OCI-M1 (cell line): ENCODE results near the gene POLRMT.
"Not testable (repeated sequence)": the region's sequence is repeated elsewhere in the genome, so short reads cannot be mapped to it uniquely, and the experiment has no call there.

Source experiments
- DNase-seq: peaks from one replicate; lab custom pipeline; 2025; lab: John Stamatoyannopoulos, UW

The POLRMT gene

GRCh38 chr19:633068-633785 is at the start of gene POLRMT:
Gene POLRMT (minus strand): TSS chr19:633537. CDS start chr19:633512, 25 bp downstream.
- peak; percentile 95 for DNase-seq

- no peak for DNase-seq
Observed at GRCh38 chr19:682678-683320, 49.5 kb upstream of the POLRMT start.

GRCh38 chr19:681029-682019 is 48.0 kb upstream of the POLRMT start:
- no peak for DNase-seq

GRCh38 chr19:680287-681028 is 47.1 kb upstream of the POLRMT start:
- DNase-seq: peak; percentile 97

- DNase-seq: peak; percentile 32
Observed at GRCh38 chr19:679418-680286, 46.3 kb upstream of the POLRMT start.

- no peak for DNase-seq
Observed at GRCh38 chr19:678791-679388, 45.6 kb upstream of the POLRMT start.

GRCh38 chr19:677601-678436 is 44.5 kb upstream of the POLRMT start:
- DNase-seq: no peak

- no peak for DNase-seq
Observed at GRCh38 chr19:677201-677600, 43.9 kb upstream of the POLRMT start.

GRCh38 chr19:676339-677105 is 43.2 kb upstream of the POLRMT start, which contains the start of gene FSTL3:
Gene FSTL3 (plus strand): TSS chr19:676392. CDS start chr19:676424, 32 bp downstream.
- DNase-seq: no peak

- DNase-seq: no peak
Observed at GRCh38 chr19:676007-676338, 42.6 kb upstream of the POLRMT start.

- no peak for DNase-seq
Observed at GRCh38 chr19:674282-675151, 41.2 kb upstream of the POLRMT start.

GRCh38 chr19:670609-671075 is 37.3 kb upstream of the POLRMT start:
- DNase-seq: no peak

GRCh38 chr19:668675-669434 is 35.5 kb upstream of the POLRMT start:
- DNase-seq: peak; percentile 61

GRCh38 chr19:666985-667573 is 33.7 kb upstream of the POLRMT start:
- not testable (repeated sequence) for DNase-seq

GRCh38 chr19:664913-665443 is 31.6 kb upstream of the POLRMT start:
- peak; percentile 78 for DNase-seq

GRCh38 chr19:663682-664117 is 30.4 kb upstream of the POLRMT start:
- no peak for DNase-seq
